Cardiac fibroblast (primary cell): ENCODE results near the gene OTULIN.

Experiments
- DNase-seq, 2 donors: peaks; one replicate each; pipeline versions ENCODE4 v3.0.0 to v3.0.0-alpha.2; 2010; ENCODE audit warnings: low read depth in 2 of 2
- H3K4me3 ChIP-seq, 2 donors: replicated peaks in 1 of 2; 1 replicate in 1 of 2; 2 replicates in 1 of 2; pipeline ENCODE4 v1.5.1; 2011; ENCODE audit warnings: low read depth in 2 of 2, low read length in 2 of 2, mild to moderate bottlenecking in 2 of 2, moderate library complexity in 1 of 2
- CTCF ChIP-seq: IDR thresholded peaks from one replicate; pipeline ENCODE4 v1.5.1; 2011; ENCODE audit warnings: low read depth, mild to moderate bottlenecking, low read length, inconsistent platforms

Gene OTULIN

GRCh38 chr5:14712666-14713065 lies 48.1 kb downstream of the OTULIN start:
- no peak overlapping the region for H3K4me3 ChIP-seq
- no peak for TF ChIP-seq CTCF
- DNase-seq: no peak

- no peak for DNase-seq
- H3K4me3 ChIP-seq: no peak overlapping the region
- no peak for TF ChIP-seq CTCF
These were observed 49.2 kb downstream of the OTULIN start for GRCh38 chr5:14713476-14714390.

DNA sequence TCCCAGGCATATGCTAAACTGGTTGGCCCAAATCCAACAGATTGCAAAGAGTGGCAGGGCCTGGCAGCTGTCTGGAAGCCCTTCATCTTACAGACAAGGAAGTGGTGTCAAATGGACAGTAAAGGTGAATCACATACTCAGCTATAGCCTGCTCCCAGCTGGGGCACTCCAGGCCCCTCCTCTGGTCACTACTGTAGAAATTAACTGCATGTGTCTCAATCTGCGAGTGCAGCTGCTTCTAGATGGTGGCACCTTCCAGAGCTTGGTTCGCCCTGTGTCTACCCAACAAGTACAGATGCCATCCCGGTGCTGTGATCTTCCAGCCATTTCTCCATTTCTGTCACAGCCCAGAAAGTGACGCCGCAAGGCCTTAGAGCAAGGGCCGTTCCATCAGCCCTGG lies 50.2 kb downstream of the OTULIN start:
- no peak for TF ChIP-seq CTCF
- no peak overlapping the region for H3K4me3 ChIP-seq

DNA sequence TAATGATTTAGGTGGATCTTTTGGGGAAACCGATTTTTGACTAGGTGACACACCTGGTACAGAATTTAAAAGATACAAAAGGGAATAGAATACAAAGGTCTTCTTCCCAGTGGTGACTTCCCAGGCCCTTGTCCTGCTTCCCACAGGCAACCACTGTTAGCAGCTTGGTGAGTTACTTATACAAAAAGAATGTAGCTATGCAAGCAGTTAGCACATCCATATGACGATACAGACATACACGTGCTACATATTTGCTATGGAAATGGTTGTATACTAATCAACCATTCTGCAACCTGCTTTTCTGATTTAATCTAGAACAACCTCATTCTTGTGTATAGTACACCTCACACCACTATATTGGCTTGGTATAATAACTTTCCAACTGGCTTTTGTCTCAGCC lies 51.0 kb downstream of the OTULIN start:
- DNase-seq: peak in 1 of 2 donors; percentile 27
- no peak overlapping the region for H3K4me3 ChIP-seq

More for the DNA sequence above, 50.2 kb downstream of the OTULIN start:
- no peak for DNase-seq

DNA sequence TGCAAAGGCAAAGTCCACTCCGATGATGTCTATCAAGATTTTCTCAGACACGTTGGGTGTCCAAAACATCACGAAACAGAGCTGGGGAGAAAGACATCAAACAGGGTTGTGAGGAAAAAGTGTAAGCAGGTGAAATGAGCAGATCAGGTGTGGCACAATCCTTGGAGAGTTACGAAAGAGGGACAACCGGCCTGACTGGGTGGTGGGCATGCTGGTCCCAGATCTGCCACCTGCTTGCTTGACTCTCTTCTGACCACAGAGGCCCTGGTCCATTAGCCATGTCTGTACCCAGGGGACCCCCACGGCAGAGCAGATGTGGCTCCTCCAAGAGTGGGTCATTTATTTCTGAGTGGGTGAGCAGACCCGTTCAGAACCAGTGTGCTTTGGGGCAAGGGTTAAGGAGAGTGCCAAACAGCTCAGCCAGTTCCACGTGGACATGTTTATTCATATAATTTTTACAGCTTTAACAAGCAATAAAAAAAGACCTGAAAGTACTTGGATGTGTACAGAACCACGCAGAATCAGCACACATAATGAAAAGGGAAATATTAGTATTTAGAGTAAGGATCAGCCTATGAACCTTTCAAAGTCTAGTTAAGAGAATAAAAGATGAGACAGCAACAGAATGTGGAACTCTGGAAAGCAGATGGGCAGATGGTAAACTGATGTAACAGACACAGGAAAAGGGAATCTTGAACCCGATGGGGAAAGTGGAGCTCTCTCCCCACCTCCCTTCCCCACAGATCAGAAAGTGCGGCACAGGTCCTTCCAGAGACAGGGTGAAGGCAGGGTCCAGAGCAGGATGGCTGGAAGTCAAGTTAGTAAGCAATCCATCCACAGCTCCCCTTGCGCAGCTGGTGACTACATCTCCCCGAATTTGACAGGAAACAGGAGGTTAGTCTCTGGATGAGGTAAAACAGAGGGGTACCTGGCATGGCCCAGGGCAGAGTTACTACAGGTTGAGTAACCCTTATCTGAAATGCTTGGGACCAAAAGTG lies 52.5 kb downstream of the OTULIN start:
- TF ChIP-seq CTCF: no peak
- no peak overlapping the region for H3K4me3 ChIP-seq
- no peak for DNase-seq

More for the DNA sequence above, 51.0 kb downstream of the OTULIN start:
- no peak for TF ChIP-seq CTCF

GRCh38 chr5:14718778-14719177 lies 54.3 kb downstream of the OTULIN start:
- TF ChIP-seq CTCF: no peak
- DNase-seq: no peak

More at GRCh38 chr5:14718778-14719177, 54.3 kb downstream of the OTULIN start:
- H3K4me3 ChIP-seq: no peak overlapping the region
